NCI-H345 treated with DMSO at 0.1 percent for 48 hours (cell line): Measurements from ENCODE around the gene CIAPIN1.
"Not testable (repeated sequence)": the region's sequence is repeated elsewhere in the genome, so short reads cannot be mapped to it uniquely, and the experiment has no call there.

Experiments
- DNase-seq: peaks from one replicate; lab custom pipeline; 2025; ENCODE audit not compliant: unreplicated experiment; lab: John Stamatoyannopoulos, UW

Gene CIAPIN1

GRCh38 chr16:57407521-57408353 lies 39.4 kb downstream of the CIAPIN1 start:
- no peak for DNase-seq

GRCh38 chr16:57406881-57407280 lies 40.3 kb downstream of the CIAPIN1 start:
- DNase-seq, result no peak

GRCh38 chr16:57405097-57405496 lies 42.1 kb downstream of the CIAPIN1 start:
- no peak for DNase-seq

GRCh38 chr16:57403965-57404817 lies 43.0 kb downstream of the CIAPIN1 start, which contains the start of gene CCL17:
Gene CCL17 (plus strand): TSS chr16:57404767. CDS start chr16:57413933, 9,166 bp downstream.
- DNase-seq, result no peak

GRCh38 chr16:57401943-57402640 lies 45.1 kb downstream of the CIAPIN1 start:
- DNase-seq, result no peak

GRCh38 chr16:57397493-57397892 lies 49.7 kb downstream of the CIAPIN1 start:
- not testable (repeated sequence) for DNase-seq

- DNase-seq, result no peak
Measured at GRCh38 chr16:57396786-57397185, 50.4 kb downstream of the CIAPIN1 start.

GRCh38 chr16:57395026-57395425 lies 52.2 kb downstream of the CIAPIN1 start:
- DNase-seq, result no peak

GRCh38 chr16:57394444-57394843 lies 52.7 kb downstream of the CIAPIN1 start:
- DNase-seq, result no peak

GRCh38 chr16:57392694-57393093 lies 54.5 kb downstream of the CIAPIN1 start:
- no peak for DNase-seq

GRCh38 chr16:57391708-57392107 lies 55.5 kb downstream of the CIAPIN1 start:
- DNase-seq, result no peak

- no peak for DNase-seq
Measured at GRCh38 chr16:57391300-57391699, 55.9 kb downstream of the CIAPIN1 start.

GRCh38 chr16:57390636-57391295 lies 56.4 kb downstream of the CIAPIN1 start:
- no peak for DNase-seq

- no peak for DNase-seq
Measured at GRCh38 chr16:57389087-57389468, 58.1 kb downstream of the CIAPIN1 start.

GRCh38 chr16:57388359-57389086 lies 58.7 kb downstream of the CIAPIN1 start:
- no peak for DNase-seq

- no peak for DNase-seq
Measured at GRCh38 chr16:57387598-57388354, 59.4 kb downstream of the CIAPIN1 start.

- DNase-seq, result no peak
Measured at GRCh38 chr16:57386381-57386951, 60.7 kb downstream of the CIAPIN1 start.

GRCh38 chr16:57385083-57385482 lies 62.1 kb downstream of the CIAPIN1 start:
- DNase-seq, result no peak
